ENCODE data around the gene PARD3. TPM values are rescaled to one million over a fixed set of nuclear protein-coding genes. Genes with fewer than 3 reads are reported as not detected.
A peak's percentile ranks its signal among the peaks of the same experiment; 100 is the strongest.

The PARD3 gene
- total RNA-seq, 1 donor from 2014 or later = 26.0 TPM

DNA sequence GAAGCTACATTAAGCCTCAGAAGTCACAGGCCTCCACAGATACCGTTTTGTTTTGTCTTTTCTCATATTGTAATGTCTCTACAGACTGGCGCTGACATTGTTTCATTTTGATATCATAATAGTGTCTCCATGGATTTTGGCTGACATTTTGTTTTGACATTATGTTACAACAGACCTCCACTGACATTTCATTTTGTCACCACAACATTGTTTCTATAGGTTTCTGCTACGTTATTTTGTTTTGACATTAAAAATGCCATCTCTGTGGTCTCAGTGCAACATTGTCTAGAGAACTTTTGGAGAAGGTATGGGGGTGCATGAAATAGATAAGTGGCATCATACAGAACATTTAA lies 666.8 kb downstream of the PARD3 start:
- Mint-ChIP-seq H3K9me3 (ENCODE audit: low read depth) (peaks cover 7% of the 10 kb centered on the region), H3K4me1 (ENCODE audit: low read depth) (peaks cover 18% of the 10 kb centered on the region), H3K27me3 (ENCODE audit: low read depth) (no peaks in the 10 kb centered on the region), H3K27ac (ENCODE audit: unreplicated experiment) (no peak overlapping the region), H3K4me3 (ENCODE audit: unreplicated experiment) (no peak overlapping the region), H3K36me3 (ENCODE audit: low read depth) (no peaks in the 10 kb centered on the region)
- DNase-seq (ENCODE audit: low spot score) = no peak
- TF ChIP-seq, protein P1, sequence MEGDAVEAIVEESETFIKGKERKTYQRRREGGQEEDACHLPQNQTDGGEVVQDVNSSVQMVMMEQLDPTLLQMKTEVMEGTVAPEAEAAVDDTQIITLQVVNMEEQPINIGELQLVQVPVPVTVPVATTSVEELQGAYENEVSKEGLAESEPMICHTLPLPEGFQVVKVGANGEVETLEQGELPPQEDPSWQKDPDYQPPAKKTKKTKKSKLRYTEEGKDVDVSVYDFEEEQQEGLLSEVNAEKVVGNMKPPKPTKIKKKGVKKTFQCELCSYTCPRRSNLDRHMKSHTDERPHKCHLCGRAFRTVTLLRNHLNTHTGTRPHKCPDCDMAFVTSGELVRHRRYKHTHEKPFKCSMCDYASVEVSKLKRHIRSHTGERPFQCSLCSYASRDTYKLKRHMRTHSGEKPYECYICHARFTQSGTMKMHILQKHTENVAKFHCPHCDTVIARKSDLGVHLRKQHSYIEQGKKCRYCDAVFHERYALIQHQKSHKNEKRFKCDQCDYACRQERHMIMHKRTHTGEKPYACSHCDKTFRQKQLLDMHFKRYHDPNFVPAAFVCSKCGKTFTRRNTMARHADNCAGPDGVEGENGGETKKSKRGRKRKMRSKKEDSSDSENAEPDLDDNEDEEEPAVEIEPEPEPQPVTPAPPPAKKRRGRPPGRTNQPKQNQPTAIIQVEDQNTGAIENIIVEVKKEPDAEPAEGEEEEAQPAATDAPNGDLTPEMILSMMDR (IDR thresholded peaks at IDR 0.05) = no peak

- Mint-ChIP-seq H3K27ac (ENCODE audit: unreplicated experiment) (no peak overlapping the region), H3K27me3 (ENCODE audit: low read depth) (no peaks in the 10 kb centered on the region), H3K4me3 (ENCODE audit: unreplicated experiment) (no peak overlapping the region), H3K36me3 (ENCODE audit: low read depth) (no peaks in the 10 kb centered on the region), H3K9me3 (ENCODE audit: low read depth) (peaks cover 7% of the 10 kb centered on the region), H3K4me1 (ENCODE audit: low read depth) (peaks cover 18% of the 10 kb centered on the region)
- DNase-seq (ENCODE audit: low spot score) = no peak
- TF ChIP-seq, protein P1 (IDR thresholded peaks at IDR 0.05) = no peak
Observed at GRCh38 chr10:34147641-34148304, 667.3 kb downstream of the PARD3 start.

GRCh38 chr10:34145715-34146114 lies 669.4 kb downstream of the PARD3 start:
- TF ChIP-seq, protein P1 (IDR thresholded peaks at IDR 0.05) = no peak
- Mint-ChIP-seq H3K9me3 (ENCODE audit: low read depth) (peaks cover 7% of the 10 kb centered on the region), H3K4me1 (ENCODE audit: low read depth) (peaks cover 18% of the 10 kb centered on the region), H3K4me3 (ENCODE audit: unreplicated experiment) (peak overlapping the region; percentile 59), H3K27me3 (ENCODE audit: low read depth) (no peaks in the 10 kb centered on the region), H3K36me3 (ENCODE audit: low read depth) (no peaks in the 10 kb centered on the region), H3K27ac (ENCODE audit: unreplicated experiment) (peak overlapping the region; percentile 96)
- DNase-seq (ENCODE audit: low spot score) = no peak

GRCh38 chr10:34143466-34143865 lies 671.6 kb downstream of the PARD3 start:
- Mint-ChIP-seq H3K27me3 (ENCODE audit: low read depth) (no peaks in the 10 kb centered on the region), H3K4me3 (ENCODE audit: unreplicated experiment) (no peak overlapping the region), H3K27ac (ENCODE audit: unreplicated experiment) (no peak overlapping the region), H3K4me1 (ENCODE audit: low read depth) (peaks cover 18% of the 10 kb centered on the region), H3K36me3 (ENCODE audit: low read depth) (no peaks in the 10 kb centered on the region), H3K9me3 (ENCODE audit: low read depth) (peaks cover 7% of the 10 kb centered on the region)
- no peak for DNase-seq (ENCODE audit: low spot score)
- TF ChIP-seq, protein P1 (IDR thresholded peaks at IDR 0.05) = no peak

DNA sequence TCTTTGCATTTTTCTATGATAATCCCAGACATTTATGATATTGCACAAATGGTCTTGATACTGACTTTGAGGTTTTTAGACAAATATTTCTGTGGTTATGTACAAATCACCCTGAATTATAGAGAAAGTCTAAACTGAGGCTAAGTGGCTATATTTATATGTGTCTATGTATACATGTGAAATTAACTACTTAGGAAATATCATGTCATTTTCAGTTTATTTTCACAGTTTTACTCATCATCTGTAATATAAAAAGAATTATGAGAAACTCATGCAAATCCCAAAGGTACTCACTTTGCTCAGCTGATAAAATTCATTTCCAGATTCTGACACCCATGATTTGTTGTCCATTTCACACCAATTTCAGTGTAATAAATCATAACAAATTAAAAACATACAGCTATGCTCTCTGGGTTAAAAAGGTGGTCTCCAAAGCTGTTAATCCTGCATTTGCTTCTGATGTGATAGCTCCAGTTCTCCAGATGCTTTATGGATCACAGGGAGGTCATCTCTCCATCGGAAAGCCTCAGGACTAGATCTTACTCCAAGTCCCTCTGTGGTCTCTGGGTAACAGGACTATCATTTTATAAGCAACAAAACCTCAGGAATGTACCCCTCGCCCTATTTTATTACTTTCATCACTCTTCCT lies 673.9 kb downstream of the PARD3 start:
- TF ChIP-seq, protein P1 (IDR thresholded peaks at IDR 0.05) = no peak
- H3K4me1 Mint-ChIP-seq (ENCODE audit: low read depth) = peaks cover 11% of the 10 kb centered on the region
- no peak for DNase-seq (ENCODE audit: low spot score)
- no peak overlapping the region for H3K4me3 Mint-ChIP-seq (ENCODE audit: unreplicated experiment)
- no peak overlapping the region for H3K27ac Mint-ChIP-seq (ENCODE audit: unreplicated experiment)
- H3K36me3 Mint-ChIP-seq (ENCODE audit: low read depth) = no peaks in the 10 kb centered on the region
- no peaks in the 10 kb centered on the region for H3K27me3 Mint-ChIP-seq (ENCODE audit: low read depth)
- peaks cover 7% of the 10 kb centered on the region for H3K9me3 Mint-ChIP-seq (ENCODE audit: low read depth)

Measured in chondrocyte (in vitro differentiated cells).